HepG2 (cell line): ENCODE results near the gene NBR1. TPM values are rescaled to one million over a fixed set of nuclear protein-coding genes. Genes with fewer than 3 reads are reported as not detected.

Experiments used
- CREM ChIP-seq, 2 experiments: sonication (generic) in 1 of 2; formaldehyde crosslinking in 1 of 2; IDR thresholded peaks; 2 replicates each; pipeline versions ENCODE4 v1.4.0 to v1.6.1; 2016 to 2020; ENCODE audit warnings: antibody characterized with exemption in 1 of 2, mild to moderate bottlenecking in 1 of 2, missing genetic modification reagents in 1 of 2
- HNF1A ChIP-seq, 2 experiments: sonication (generic) in 1 of 2; formaldehyde crosslinking in 1 of 2; IDR thresholded peaks; 2 replicates each; pipeline versions ENCODE4 v1.4.0 to v1.6.1; 2016 to 2020; ENCODE audit warnings: borderline replicate concordance in 1 of 2, low read depth in 1 of 2, mild to moderate bottlenecking in 1 of 2, missing genetic modification reagents in 1 of 2
- KLF12 ChIP-seq: sonication (generic); formaldehyde crosslinking; IDR thresholded peaks from 2 replicates; pipeline ENCODE4 v1.4.0; 2020; ENCODE audit warnings: missing genetic modification reagents, borderline replicate concordance
- KLF16 ChIP-seq, 2 experiments: sonication (generic) in 1 of 2; formaldehyde crosslinking in 1 of 2; IDR thresholded peaks; 2 replicates each; pipeline versions ENCODE4 v1.6.1 to v1.8.0; 2016 to 2023; ENCODE audit warnings: missing genetic modification reagents in 2 of 2, missing compliant biosample characterization in 1 of 2
- KLF6 ChIP-seq: IDR thresholded peaks from 2 replicates; pipeline ENCODE4 v1.8.0; 2016; ENCODE audit warnings: missing biosample characterization, missing genetic modification reagents
- MAFK ChIP-seq, 2 experiments: IDR thresholded peaks in 1 of 2; conservative IDR thresholded peaks in 1 of 2; 2 replicates each; pipeline ENCODE4 v1.6.1; 2011; ENCODE audit warnings: improper control_type of control experiment in 2 of 2, low read length in 2 of 2
- NKX3-1 ChIP-seq: sonication (generic); formaldehyde crosslinking; IDR thresholded peaks from 2 replicates; pipeline ENCODE4 v1.5.0; 2020; ENCODE audit warnings: missing genetic modification reagents
- NR2F2 ChIP-seq: IDR thresholded peaks from 2 replicates; pipeline ENCODE4 v1.6.1; 2012; ENCODE audit warnings: low read depth, inconsistent platforms, borderline replicate concordance
- NR2F6 ChIP-seq, 2 experiments: IDR thresholded peaks; 2 replicates each; pipeline ENCODE4 v1.6.1; 2016; ENCODE audit warnings: antibody characterized with exemption in 1 of 2, mild to moderate bottlenecking in 1 of 2
- POLR2AphosphoS2 ChIP-seq: IDR thresholded peaks from 2 replicates; pipeline ENCODE4 v1.6.1; 2011; ENCODE audit warnings: low read depth, low read length, improper control_type of control experiment
- RARA ChIP-seq: IDR thresholded peaks from 2 replicates; pipeline ENCODE4 v1.6.1; 2016; ENCODE audit warnings: missing genetic modification reagents, missing compliant biosample characterization
- REPIN1 ChIP-seq: sonication (generic); formaldehyde crosslinking; IDR thresholded peaks from 2 replicates; pipeline ENCODE4 v1.8.0; 2022; ENCODE audit warnings: missing genetic modification reagents, low read depth, mild to moderate bottlenecking, borderline replicate concordance
- SMAD3 ChIP-seq: sonication (generic); formaldehyde crosslinking; IDR thresholded peaks from 2 replicates; pipeline ENCODE4 v1.4.0; 2020; ENCODE audit warnings: missing genetic modification reagents
- TOE1 ChIP-seq: sonication (generic); formaldehyde crosslinking; IDR thresholded peaks from 2 replicates; pipeline ENCODE4 v1.4.0; 2020; ENCODE audit warnings: mild to moderate bottlenecking, missing genetic modification reagents
- YEATS2 ChIP-seq: sonication (generic); formaldehyde crosslinking; IDR thresholded peaks from 2 replicates; pipeline ENCODE4 v1.4.0; 2020; ENCODE audit warnings: missing genetic modification reagents, borderline replicate concordance
- ZMYM3 ChIP-seq: sonication (generic); formaldehyde crosslinking; IDR thresholded peaks from 2 replicates; pipeline ENCODE4 v1.5.1; 2020; ENCODE audit warnings: mild to moderate bottlenecking, missing genetic modification reagents
- ZNF331 ChIP-seq: sonication (generic); formaldehyde crosslinking; IDR thresholded peaks from 2 replicates; pipeline ENCODE4 v1.4.0; 2020; ENCODE audit warnings: missing genetic modification reagents
- ZNF710 ChIP-seq: sonication (generic); formaldehyde crosslinking; IDR thresholded peaks from 2 replicates; pipeline ENCODE4 v1.5.0; 2020; ENCODE audit warnings: mild to moderate bottlenecking, missing genetic modification reagents, borderline replicate concordance
- polyA plus RNA-seq, 8 experiments: library from polyadenylated mRNA; depleted of rRNA in 3 of 8; stranded (reverse) in 7 of 8; unstranded in 1 of 8; fragments of >200 nt; fragmentation: Illumina TruSeq in 4 of 8; extraction: Trizol in 4 of 8; gene quantifications; 2 replicates each; pipeline versions ENCODE4 v1.2.1 to v1.2.3, GENCODE V29; 2011 to 2016; ENCODE audit warnings: low read depth in 4 of 8, missing spikeins in 1 of 8, mixed read lengths in 1 of 8; ENCODE audit not compliant: insufficient read depth in 1 of 8
- total RNA-seq, 5 experiments: library from RNA; depleted of rRNA; stranded (reverse); fragments of >200 nt; fragmentation: Illumina TruSeq; extraction: Trizol; gene quantifications; 2 replicates each; pipeline ENCODE4 v1.2.3, GENCODE V29; 2016; ENCODE audit warnings: low read depth in 1 of 5
- TF ChIP-seq, protein P1 (sequence below): IDR thresholded peaks from 2 replicates; pipeline ENCODE4 v1.6.1; 2016; ENCODE audit warnings: mild to moderate bottlenecking, missing biosample characterization, missing genetic modification reagents
- TF ChIP-seq, protein P2 (sequence below): sonication (generic); formaldehyde crosslinking; IDR thresholded peaks from 2 replicates; pipeline ENCODE4 v1.8.0; 2022; ENCODE audit warnings: missing genetic modification reagents, mild to moderate bottlenecking, inconsistent platforms, borderline replicate concordance

The NBR1 gene
- total and polyA plus RNA-seq, 2 of the 13 experiments (the other 11 are each of a cell fraction or from before 2014, with no cell fraction given), result 51.7 to 121 TPM

DNA sequence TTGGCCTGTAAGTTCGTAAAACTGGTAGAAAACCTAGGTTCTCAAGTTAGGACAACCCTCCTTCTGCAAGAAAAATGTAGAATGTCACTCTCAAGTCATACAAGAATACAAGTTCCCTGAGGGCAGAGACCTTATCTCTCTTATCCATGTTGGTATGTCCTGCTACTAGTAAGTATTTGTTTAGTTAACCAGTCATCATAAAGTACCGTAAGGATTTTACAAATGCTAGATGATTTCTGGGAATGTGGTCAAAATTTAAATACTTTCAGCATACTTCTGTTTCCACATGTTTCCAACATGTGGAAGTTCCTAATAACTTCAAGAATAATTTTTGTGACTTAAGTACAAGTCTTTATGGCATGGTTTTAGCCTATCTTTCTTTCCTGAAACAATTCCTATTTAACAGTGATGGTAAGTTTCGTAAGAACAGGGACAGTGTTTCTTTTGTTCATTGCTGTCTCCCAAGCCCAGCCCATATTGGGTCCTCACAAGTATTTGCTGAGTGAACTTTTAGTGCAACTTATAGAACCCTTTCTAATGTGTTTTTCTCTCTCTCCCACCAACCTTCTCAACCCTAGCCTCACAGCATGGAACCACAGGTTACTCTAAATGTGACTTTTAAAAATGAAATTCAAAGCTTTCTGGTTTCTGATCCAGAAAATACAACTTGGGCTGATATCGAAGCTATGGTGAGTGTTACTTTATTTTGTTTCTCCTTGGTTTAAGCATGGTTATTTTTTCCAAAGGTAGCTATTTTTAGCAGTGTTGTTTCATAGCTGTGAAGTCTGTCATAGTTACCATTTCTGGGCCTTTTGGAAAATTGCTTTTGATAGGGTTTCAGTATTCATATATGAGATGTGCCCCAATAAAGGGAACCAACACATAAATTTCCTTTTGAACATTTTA is 4.5 kb downstream of the NBR1 start (continued):
- no peak for TF ChIP-seq HNF1A (IDR thresholded peaks at IDR 0.05; ENCODE audit: low read depth)
- TF ChIP-seq HNF1A (CRISPR knock-in tag; IDR thresholded peaks at IDR 0.05; ENCODE audit: borderline replicate concordance), result no peak
- TF ChIP-seq KLF6 (CRISPR knock-in tag), result 0 out of 2 replicates have a peak, but pooled peaks have one; percentile 13
- TF ChIP-seq RARA, result no peak
- TF ChIP-seq, protein P1, sequence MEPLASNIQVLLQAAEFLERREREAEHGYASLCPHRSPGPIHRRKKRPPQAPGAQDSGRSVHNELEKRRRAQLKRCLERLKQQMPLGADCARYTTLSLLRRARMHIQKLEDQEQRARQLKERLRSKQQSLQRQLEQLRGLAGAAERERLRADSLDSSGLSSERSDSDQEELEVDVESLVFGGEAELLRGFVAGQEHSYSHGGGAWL (CRISPR knock-in tag), result no peak
- TF ChIP-seq TOE1 (CRISPR knock-in tag), result no peak
- no peak for TF ChIP-seq POLR2AphosphoS2
- TF ChIP-seq ZMYM3 (CRISPR knock-in tag), result no peak
- no peak for TF ChIP-seq NKX3-1
- no peak for TF ChIP-seq KLF12 (CRISPR knock-in tag)
- TF ChIP-seq, protein P2, sequence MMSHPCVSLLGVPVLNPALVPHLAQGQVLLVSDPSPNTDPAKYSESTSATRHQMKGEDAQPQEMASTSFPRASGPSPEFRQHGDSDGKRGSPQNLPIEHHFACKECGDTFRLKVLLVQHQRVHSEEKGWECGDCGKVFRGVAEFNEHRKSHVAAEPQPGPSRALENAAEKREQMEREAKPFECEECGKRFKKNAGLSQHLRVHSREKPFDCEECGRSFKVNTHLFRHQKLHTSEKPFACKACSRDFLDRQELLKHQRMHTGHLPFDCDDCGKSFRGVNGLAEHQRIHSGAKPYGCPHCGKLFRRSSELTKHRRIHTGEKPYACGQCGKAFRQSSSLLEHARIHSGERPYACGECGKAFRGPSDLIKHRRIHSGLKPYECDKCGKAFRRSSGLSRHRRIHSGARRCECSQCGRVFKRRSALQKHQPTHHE, result no peak
- peak; percentile 27; the same call in 1 of the 2 replicates for TF ChIP-seq YEATS2 (CRISPR knock-in tag)
- TF ChIP-seq KLF16 (CRISPR knock-in tag; IDR thresholded peaks at IDR 0.05), result peak in 1 of 2 experiments; percentile 2; a peak in 1 of 4 replicates
- TF ChIP-seq REPIN1, result no peak
- TF ChIP-seq MAFK (conservative IDR thresholded peaks at IDR 0.05 in 1 of 2, IDR thresholded peaks at IDR 0.05 in 1 of 2; ENCODE audit: low read length in 2 of 2), result 0 out of 4 replicates have a peak, but pooled peaks of 1 of the 2 experiments have one; percentile 8
- TF ChIP-seq ZNF710 (CRISPR knock-in tag), result 0 out of 2 replicates have a peak, but pooled peaks have one; percentile 13
- no peak for TF ChIP-seq ZNF331 (CRISPR knock-in tag)
- no peak for TF ChIP-seq SMAD3
- TF ChIP-seq NR2F6 (IDR thresholded peaks at IDR 0.05), result no peak
- no peak for TF ChIP-seq NR2F6 (CRISPR knock-in tag; IDR thresholded peaks at IDR 0.05)
- TF ChIP-seq CREM (IDR thresholded peaks at IDR 0.05), result no peak
- no peak for TF ChIP-seq CREM (CRISPR knock-in tag; IDR thresholded peaks at IDR 0.05)
- TF ChIP-seq NR2F2, result no peak
